HepG2 (cell line): ENCODE measurements around the gene NCAPD2. TPM values are rescaled to one million over a fixed set of nuclear protein-coding genes. Genes with fewer than 3 reads are reported as not detected.
A peak's percentile ranks its signal among the peaks of the same experiment; 100 is the strongest.

ENCODE experiments used
- ATRX ChIP-seq: sonication (generic); formaldehyde crosslinking; IDR thresholded peaks from 2 replicates; pipeline ENCODE4 v1.4.0; 2020; ENCODE audit warnings: missing genetic modification reagents, borderline replicate concordance
- CCAR2 ChIP-seq: fragments of 200-400 bp; formaldehyde crosslinking; optimal IDR thresholded peaks from 2 replicates; pipeline ENCODE3; 2018; ENCODE audit warnings: low read depth, mild to moderate bottlenecking, low read length, moderate library complexity
- CREM ChIP-seq, 2 experiments: sonication (generic) in 1 of 2; formaldehyde crosslinking in 1 of 2; IDR thresholded peaks; 2 replicates each; pipeline versions ENCODE4 v1.4.0 to v1.6.1; 2016 to 2020; ENCODE audit warnings: antibody characterized with exemption in 1 of 2, mild to moderate bottlenecking in 1 of 2, missing genetic modification reagents in 1 of 2
- GABPA ChIP-seq, 2 experiments: IDR thresholded peaks; 2 replicates each; pipeline ENCODE4 v1.6.1; 2011 to 2016; ENCODE audit warnings: low read depth in 2 of 2, low read length in 1 of 2, missing biosample characterization in 1 of 2, missing genetic modification characterization in 1 of 2
- GATA4 ChIP-seq: sonication (generic); IDR thresholded peaks from 2 replicates; pipeline ENCODE4 v1.6.1; 2016; ENCODE audit warnings: antibody characterized with exemption, low read depth, borderline replicate concordance
- HMG20A ChIP-seq: IDR thresholded peaks from 2 replicates; pipeline ENCODE4 v1.6.1; 2016; ENCODE audit warnings: borderline replicate concordance
- HNRNPH1 ChIP-seq: fragments of 200-400 bp; formaldehyde crosslinking; optimal IDR thresholded peaks from 2 replicates; pipeline ENCODE3; 2017; ENCODE audit warnings: mild to moderate bottlenecking, low read depth, low read length
- HOXA7 ChIP-seq: sonication (generic); formaldehyde crosslinking; IDR thresholded peaks from 2 replicates; pipeline ENCODE4 v1.8.1; 2022; ENCODE audit warnings: mild to moderate bottlenecking, missing genetic modification reagents, moderate library complexity
- NR2F6 ChIP-seq, 2 experiments: IDR thresholded peaks; 2 replicates each; pipeline ENCODE4 v1.6.1; 2016; ENCODE audit warnings: antibody characterized with exemption in 1 of 2, mild to moderate bottlenecking in 1 of 2
- TBX2 ChIP-seq: sonication (generic); formaldehyde crosslinking; IDR thresholded peaks from 2 replicates; pipeline ENCODE4 v1.5.0; 2020; ENCODE audit warnings: missing genetic modification reagents, mild to moderate bottlenecking, borderline replicate concordance
- ZNF253 ChIP-seq: sonication (generic); formaldehyde crosslinking; IDR thresholded peaks from 2 replicates; pipeline ENCODE4 v1.8.0; 2022; ENCODE audit warnings: mild to moderate bottlenecking, missing genetic modification reagents, borderline replicate concordance
- ZNF501 ChIP-seq: sonication (generic); formaldehyde crosslinking; IDR thresholded peaks from 2 replicates; pipeline ENCODE4 v1.5.1; 2020; ENCODE audit warnings: mild to moderate bottlenecking, moderate library complexity, missing genetic modification reagents
- polyA plus RNA-seq, 8 experiments: library from polyadenylated mRNA; depleted of rRNA in 3 of 8; stranded (reverse) in 7 of 8; unstranded in 1 of 8; fragments of >200 nt; fragmentation: Illumina TruSeq in 4 of 8; extraction: Trizol in 4 of 8; gene quantifications; 2 replicates each; pipeline versions ENCODE4 v1.2.1 to v1.2.3, GENCODE V29; 2011 to 2016; ENCODE audit warnings: low read depth in 4 of 8, missing spikeins in 1 of 8, mixed read lengths in 1 of 8; ENCODE audit not compliant: insufficient read depth in 1 of 8
- total RNA-seq, 5 experiments: library from RNA; depleted of rRNA; stranded (reverse); fragments of >200 nt; fragmentation: Illumina TruSeq; extraction: Trizol; gene quantifications; 2 replicates each; pipeline ENCODE4 v1.2.3, GENCODE V29; 2016; ENCODE audit warnings: low read depth in 1 of 5
- TF ChIP-seq, protein P1 (sequence below): sonication (generic); formaldehyde crosslinking; IDR thresholded peaks from 2 replicates; pipeline ENCODE4 v1.4.0; 2020; ENCODE audit warnings: missing genetic modification reagents
- TF ChIP-seq, protein P2 (sequence below), 2 experiments: fragments of 450-650 bp in 1 of 2; sonication (generic) in 1 of 2; formaldehyde crosslinking in 1 of 2; IDR thresholded peaks; 2 replicates each; pipeline versions ENCODE4 v1.6.1 to v1.8.0; 2016 to 2022; ENCODE audit warnings: antibody characterized with exemption in 1 of 2, mild to moderate bottlenecking in 1 of 2, missing genetic modification reagents in 1 of 2
- TF ChIP-seq, protein P3 (sequence below): IDR thresholded peaks from 2 replicates; pipeline ENCODE4 v1.6.1; 2016; ENCODE audit warnings: mild to moderate bottlenecking

NCAPD2 gene
- total and polyA plus RNA-seq, 2 of the 13 experiments (the other 11 are each of a cell fraction or from before 2014, with no cell fraction given) = 51.1 to 65.6 TPM

DNA sequence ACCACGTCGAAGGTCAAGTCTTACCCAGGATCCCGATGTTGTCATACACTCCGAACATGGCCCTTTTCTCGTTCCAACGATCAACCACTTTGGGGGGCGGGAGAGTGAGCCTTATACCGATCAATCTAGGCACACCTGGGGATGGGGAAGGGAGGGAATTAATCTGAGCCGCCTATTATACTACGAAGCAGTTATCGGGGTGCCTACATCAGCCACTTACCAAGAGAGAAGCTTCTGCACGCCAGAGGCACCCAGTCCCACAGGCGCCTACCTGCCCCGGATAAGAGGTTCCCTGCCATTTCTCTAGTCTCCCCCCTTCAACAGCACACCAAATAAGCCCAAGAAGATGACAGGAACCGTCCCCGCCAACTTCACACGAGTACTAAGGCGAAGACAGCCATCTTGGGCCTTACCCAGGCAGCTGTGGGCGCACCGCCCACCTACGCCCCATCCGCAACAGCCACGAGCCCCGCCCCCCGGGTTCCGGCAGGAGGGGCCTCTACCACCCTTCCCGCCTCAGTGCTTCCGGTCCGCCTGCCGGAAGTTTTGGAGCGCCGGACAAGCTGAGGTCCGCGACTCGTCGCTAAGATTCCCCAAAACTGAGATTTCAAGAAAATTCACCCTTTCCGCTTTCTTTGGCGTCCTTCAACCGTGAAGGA, 935 bp upstream of the NCAPD2 start, which contains the start of gene MRPL51 (continued):
- TF ChIP-seq, protein P1, sequence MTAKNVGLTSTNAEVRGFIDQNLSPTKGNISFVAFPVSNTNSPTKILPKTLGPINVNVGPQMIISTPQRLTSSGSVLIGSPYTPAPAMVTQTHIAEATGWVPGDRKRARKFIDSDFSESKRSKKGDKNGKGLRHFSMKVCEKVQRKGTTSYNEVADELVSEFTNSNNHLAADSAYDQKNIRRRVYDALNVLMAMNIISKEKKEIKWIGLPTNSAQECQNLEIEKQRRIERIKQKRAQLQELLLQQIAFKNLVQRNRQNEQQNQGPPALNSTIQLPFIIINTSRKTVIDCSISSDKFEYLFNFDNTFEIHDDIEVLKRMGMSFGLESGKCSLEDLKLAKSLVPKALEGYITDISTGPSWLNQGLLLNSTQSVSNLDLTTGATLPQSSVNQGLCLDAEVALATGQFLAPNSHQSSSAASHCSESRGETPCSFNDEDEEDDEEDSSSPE (CRISPR knock-in tag) = peak; percentile 66
- TF ChIP-seq NR2F6 (IDR thresholded peaks at IDR 0.05) (no peak), NR2F6 (CRISPR knock-in tag; IDR thresholded peaks at IDR 0.05) (no peak), CREM (IDR thresholded peaks at IDR 0.05) (peak; percentile 79), CREM (CRISPR knock-in tag; IDR thresholded peaks at IDR 0.05) (no peak), TBX2 (CRISPR knock-in tag) (peak; percentile 67; the same call in 1 of the 2 replicates), HOXA7 (no peak), GABPA (IDR thresholded peaks at IDR 0.05; ENCODE audit: low read depth, low read length) (peak; percentile 96), GABPA (CRISPR knock-in tag; IDR thresholded peaks at IDR 0.05; ENCODE audit: low read depth) (peak; percentile 97), ATRX (CRISPR knock-in tag) (no peak), ZNF253 (no peak), CCAR2 (no peak), ZNF501 (peak; percentile 80; the same call in 1 of the 2 replicates), HMG20A (CRISPR knock-in tag) (no peak), HNRNPH1 (no peak), GATA4 (peak; percentile 50; the same call in 1 of the 2 replicates)
- TF ChIP-seq, protein P2, sequence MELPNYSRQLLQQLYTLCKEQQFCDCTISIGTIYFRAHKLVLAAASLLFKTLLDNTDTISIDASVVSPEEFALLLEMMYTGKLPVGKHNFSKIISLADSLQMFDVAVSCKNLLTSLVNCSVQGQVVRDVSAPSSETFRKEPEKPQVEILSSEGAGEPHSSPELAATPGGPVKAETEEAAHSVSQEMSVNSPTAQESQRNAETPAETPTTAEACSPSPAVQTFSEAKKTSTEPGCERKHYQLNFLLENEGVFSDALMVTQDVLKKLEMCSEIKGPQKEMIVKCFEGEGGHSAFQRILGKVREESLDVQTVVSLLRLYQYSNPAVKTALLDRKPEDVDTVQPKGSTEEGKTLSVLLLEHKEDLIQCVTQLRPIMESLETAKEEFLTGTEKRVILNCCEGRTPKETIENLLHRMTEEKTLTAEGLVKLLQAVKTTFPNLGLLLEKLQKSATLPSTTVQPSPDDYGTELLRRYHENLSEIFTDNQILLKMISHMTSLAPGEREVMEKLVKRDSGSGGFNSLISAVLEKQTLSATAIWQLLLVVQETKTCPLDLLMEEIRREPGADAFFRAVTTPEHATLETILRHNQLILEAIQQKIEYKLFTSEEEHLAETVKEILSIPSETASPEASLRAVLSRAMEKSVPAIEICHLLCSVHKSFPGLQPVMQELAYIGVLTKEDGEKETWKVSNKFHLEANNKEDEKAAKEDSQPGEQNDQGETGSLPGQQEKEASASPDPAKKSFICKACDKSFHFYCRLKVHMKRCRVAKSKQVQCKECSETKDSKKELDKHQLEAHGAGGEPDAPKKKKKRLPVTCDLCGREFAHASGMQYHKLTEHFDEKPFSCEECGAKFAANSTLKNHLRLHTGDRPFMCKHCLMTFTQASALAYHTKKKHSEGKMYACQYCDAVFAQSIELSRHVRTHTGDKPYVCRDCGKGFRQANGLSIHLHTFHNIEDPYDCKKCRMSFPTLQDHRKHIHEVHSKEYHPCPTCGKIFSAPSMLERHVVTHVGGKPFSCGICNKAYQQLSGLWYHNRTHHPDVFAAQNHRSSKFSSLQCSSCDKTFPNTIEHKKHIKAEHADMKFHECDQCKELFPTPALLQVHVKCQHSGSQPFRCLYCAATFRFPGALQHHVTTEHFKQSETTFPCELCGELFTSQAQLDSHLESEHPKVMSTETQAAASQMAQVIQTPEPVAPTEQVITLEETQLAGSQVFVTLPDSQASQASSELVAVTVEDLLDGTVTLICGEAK (IDR thresholded peaks at IDR 0.05) = peak; percentile 85
- TF ChIP-seq, protein P2 (CRISPR knock-in tag; IDR thresholded peaks at IDR 0.05) = peak; percentile 41; the same call in 1 of the 2 replicates
- TF ChIP-seq, protein P3, sequence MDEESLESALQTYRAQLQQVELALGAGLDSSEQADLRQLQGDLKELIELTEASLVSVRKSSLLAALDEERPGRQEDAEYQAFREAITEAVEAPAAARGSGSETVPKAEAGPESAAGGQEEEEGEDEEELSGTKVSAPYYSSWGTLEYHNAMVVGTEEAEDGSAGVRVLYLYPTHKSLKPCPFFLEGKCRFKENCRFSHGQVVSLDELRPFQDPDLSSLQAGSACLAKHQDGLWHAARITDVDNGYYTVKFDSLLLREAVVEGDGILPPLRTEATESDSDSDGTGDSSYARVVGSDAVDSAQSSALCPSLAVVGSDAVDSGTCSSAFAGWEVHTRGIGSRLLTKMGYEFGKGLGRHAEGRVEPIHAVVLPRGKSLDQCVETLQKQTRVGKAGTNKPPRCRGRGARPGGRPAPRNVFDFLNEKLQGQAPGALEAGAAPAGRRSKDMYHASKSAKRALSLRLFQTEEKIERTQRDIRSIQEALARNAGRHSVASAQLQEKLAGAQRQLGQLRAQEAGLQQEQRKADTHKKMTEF (CRISPR knock-in tag) = peak; percentile 53
